ENCODE measurements around the gene NES.

Gene NES

GRCh38 chr1:156709757-156710489 lies 32.7 kb upstream of the NES start (continued):
- TF ChIP-seq ZNF791 (tag by site-specific recombination; IDR thresholded peaks at IDR 0.05) (no peak), ZNF449 (tag by site-specific recombination; IDR thresholded peaks at IDR 0.05) (peak; percentile 79), SCRT1 (tag by site-specific recombination; IDR thresholded peaks at IDR 0.05; ENCODE audit: borderline replicate concordance) (no peak), ZNF362 (tag by site-specific recombination; IDR thresholded peaks at IDR 0.05) (no peak), TRIM28 (IDR thresholded peaks at IDR 0.05; ENCODE audit: borderline replicate concordance, low read length) (no peak), ZNF394 (tag by site-specific recombination; IDR thresholded peaks at IDR 0.05; ENCODE audit: borderline replicate concordance) (no peak), ZNF777 (tag by site-specific recombination; IDR thresholded peaks at IDR 0.05; ENCODE audit: borderline replicate concordance) (no peak), ZNF610 (tag by site-specific recombination; IDR thresholded peaks at IDR 0.05; ENCODE audit: borderline replicate concordance) (no peak), ZBTB48 (tag by site-specific recombination; IDR thresholded peaks at IDR 0.05) (no peak), BCL6B (tag by site-specific recombination; IDR thresholded peaks at IDR 0.05) (no peak), HOXD13 (CRISPR knock-in tag; IDR thresholded peaks at IDR 0.05; ENCODE audit: borderline replicate concordance) (no peak), BCL11A (tag by site-specific recombination; IDR thresholded peaks at IDR 0.05; ENCODE audit: low read depth) (no peak), ZNF623 (tag by site-specific recombination; IDR thresholded peaks at IDR 0.05) (no peak), ZNF132 (tag by site-specific recombination; IDR thresholded peaks at IDR 0.05; ENCODE audit: borderline replicate concordance) (no peak), ZNF488 (tag by site-specific recombination; IDR thresholded peaks at IDR 0.05) (no peak), ZNF645 (tag by site-specific recombination; IDR thresholded peaks at IDR 0.05) (no peak), ZNF830 (tag by site-specific recombination; IDR thresholded peaks at IDR 0.05; ENCODE audit: low read depth) (no peak), ZBTB10 (tag by site-specific recombination; IDR thresholded peaks at IDR 0.05) (no peak), ZNF157 (tag by site-specific recombination; IDR thresholded peaks at IDR 0.05) (no peak), ZNF48 (tag by site-specific recombination; IDR thresholded peaks at IDR 0.05) (no peak), ZNF335 (tag by site-specific recombination; conservative IDR thresholded peaks at IDR 0.05) (peak; percentile 39; the same call in 1 of the 2 replicates), MEIS1 (CRISPR knock-in tag; IDR thresholded peaks at IDR 0.05; ENCODE audit: borderline replicate concordance) (no peak), INSM2 (tag by site-specific recombination; IDR thresholded peaks at IDR 0.05) (no peak), ZNF121 (tag by site-specific recombination; IDR thresholded peaks at IDR 0.05) (no peak), GLI2 (tag by site-specific recombination; IDR thresholded peaks at IDR 0.05; ENCODE audit: borderline replicate concordance, low read depth) (no peak), ZNF202 (tag by site-specific recombination; IDR thresholded peaks at IDR 0.05; ENCODE audit: borderline replicate concordance) (no peak), ZNF677 (tag by site-specific recombination; IDR thresholded peaks at IDR 0.05) (no peak)

Data from HEK293 (cell line).